ENCODE data around the gene CTDP1.

- TF ChIP-seq CTCF (IDR thresholded peaks at IDR 0.05) = no peak
- no peak for TF ChIP-seq POLR2A (IDR thresholded peaks at IDR 0.05)
These were observed 44.2 kb upstream of the CTDP1 start for GRCh38 chr18:79635427-79635726.

All from lower leg skin (tissue), 3 donors.